ENCODE data around the gene NAALADL2.

The NAALADL2 gene

DNA sequence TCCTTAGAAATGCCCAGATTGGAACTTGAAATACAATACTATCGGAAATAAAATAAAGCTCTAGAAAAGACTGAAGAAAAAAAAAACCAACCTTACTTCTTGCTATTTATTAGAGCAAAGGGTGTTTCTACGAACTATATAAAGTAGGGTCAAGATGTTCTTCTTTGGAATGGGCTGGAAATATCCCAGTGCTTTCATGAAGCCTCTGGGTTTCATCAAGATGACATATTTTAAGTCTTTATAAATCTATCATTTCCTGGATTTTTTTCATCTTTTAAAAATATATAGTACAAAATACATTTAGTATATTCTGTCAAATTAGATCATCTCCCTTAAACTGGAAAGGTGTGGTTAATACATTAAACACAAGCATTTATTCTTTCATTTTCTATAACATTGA lies 978.8 kb downstream of the NAALADL2 start:
- Histone ChIP-seq H3K9me3 (ENCODE audit: low read length) (no peaks in the 10 kb centered on the region), H3K79me2 (ENCODE audit: insufficient read depth, low read length) (no peaks in the 10 kb centered on the region), H3K27ac (ENCODE audit: low read depth, low read length, poor library complexity, severe bottlenecking) (no peak overlapping the region), H3F3A (ENCODE audit: insufficient read depth, low read length) (no peaks in the 10 kb centered on the region), H3K4me1 (ENCODE audit: insufficient read depth, low read length, severe bottlenecking) (no peaks in the 10 kb centered on the region), H4K20me1 (ENCODE audit: insufficient read depth, low read length) (no peaks in the 10 kb centered on the region), H3K27me3 (ENCODE audit: insufficient read depth, low read length) (no peaks in the 10 kb centered on the region), H3K4me2 (ENCODE audit: low read length) (no peak overlapping the region), H3K9me2 (ENCODE audit: low read depth, low read length) (no peaks in the 10 kb centered on the region), H3K9ac (ENCODE audit: low read length) (no peak overlapping the region), H3K36me3 (ENCODE audit: insufficient read depth, low read length) (no peaks in the 10 kb centered on the region), H2AFZ (ENCODE audit: low read length) (no peak overlapping the region), H3K4me3 (ENCODE audit: low read depth, low read length, poor library complexity, severe bottlenecking) (no peak overlapping the region)
- TF ChIP-seq EZH2 (IDR thresholded peaks at IDR 0.05; ENCODE audit: borderline replicate concordance, low read length): no peak
- TF ChIP-seq, protein P1, sequence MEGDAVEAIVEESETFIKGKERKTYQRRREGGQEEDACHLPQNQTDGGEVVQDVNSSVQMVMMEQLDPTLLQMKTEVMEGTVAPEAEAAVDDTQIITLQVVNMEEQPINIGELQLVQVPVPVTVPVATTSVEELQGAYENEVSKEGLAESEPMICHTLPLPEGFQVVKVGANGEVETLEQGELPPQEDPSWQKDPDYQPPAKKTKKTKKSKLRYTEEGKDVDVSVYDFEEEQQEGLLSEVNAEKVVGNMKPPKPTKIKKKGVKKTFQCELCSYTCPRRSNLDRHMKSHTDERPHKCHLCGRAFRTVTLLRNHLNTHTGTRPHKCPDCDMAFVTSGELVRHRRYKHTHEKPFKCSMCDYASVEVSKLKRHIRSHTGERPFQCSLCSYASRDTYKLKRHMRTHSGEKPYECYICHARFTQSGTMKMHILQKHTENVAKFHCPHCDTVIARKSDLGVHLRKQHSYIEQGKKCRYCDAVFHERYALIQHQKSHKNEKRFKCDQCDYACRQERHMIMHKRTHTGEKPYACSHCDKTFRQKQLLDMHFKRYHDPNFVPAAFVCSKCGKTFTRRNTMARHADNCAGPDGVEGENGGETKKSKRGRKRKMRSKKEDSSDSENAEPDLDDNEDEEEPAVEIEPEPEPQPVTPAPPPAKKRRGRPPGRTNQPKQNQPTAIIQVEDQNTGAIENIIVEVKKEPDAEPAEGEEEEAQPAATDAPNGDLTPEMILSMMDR (IDR thresholded peaks at IDR 0.05; ENCODE audit: low read length): no peak

DNA sequence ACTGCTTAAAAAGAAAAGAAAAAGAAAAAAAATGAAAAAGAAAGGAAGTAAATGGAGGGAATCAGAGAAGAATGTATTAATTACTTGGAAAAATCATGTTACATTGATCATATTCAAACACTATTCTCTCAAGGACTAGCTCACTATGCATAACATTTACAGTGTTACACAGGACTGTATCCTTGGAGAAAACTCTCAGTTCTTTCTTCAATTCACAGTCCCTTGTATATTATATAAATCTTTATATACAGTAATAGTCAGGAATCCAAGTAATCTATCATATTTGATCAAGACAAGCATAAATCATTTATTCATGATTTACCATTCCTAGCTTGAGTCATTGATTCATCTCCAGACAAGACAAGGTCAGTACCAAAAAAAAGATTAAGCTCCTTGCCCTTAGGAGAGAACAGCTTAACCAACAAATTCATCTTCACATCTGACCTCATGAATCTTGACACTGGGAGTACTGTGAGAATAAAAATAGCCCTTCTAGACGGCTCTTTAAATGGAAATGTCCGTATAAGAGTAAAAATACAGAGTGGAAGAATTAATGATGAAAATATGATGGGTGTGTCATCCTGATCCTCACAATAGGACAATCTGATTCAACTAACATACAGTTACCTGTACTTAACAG lies 980.4 kb downstream of the NAALADL2 start:
- Histone ChIP-seq H4K20me1 (ENCODE audit: insufficient read depth, low read length) (no peaks in the 10 kb centered on the region), H3K9me2 (ENCODE audit: low read depth, low read length) (no peaks in the 10 kb centered on the region), H2AFZ (ENCODE audit: low read length) (no peak overlapping the region), H3F3A (ENCODE audit: insufficient read depth, low read length) (no peaks in the 10 kb centered on the region), H3K4me1 (ENCODE audit: insufficient read depth, low read length, severe bottlenecking) (no peaks in the 10 kb centered on the region), H3K79me2 (ENCODE audit: insufficient read depth, low read length) (no peaks in the 10 kb centered on the region), H3K27ac (ENCODE audit: low read depth, low read length, poor library complexity, severe bottlenecking) (no peak overlapping the region), H3K27me3 (ENCODE audit: insufficient read depth, low read length) (no peaks in the 10 kb centered on the region), H3K4me3 (ENCODE audit: low read depth, low read length, poor library complexity, severe bottlenecking) (no peak overlapping the region), H3K36me3 (ENCODE audit: insufficient read depth, low read length) (no peaks in the 10 kb centered on the region), H3K9ac (ENCODE audit: low read length) (no peak overlapping the region), H3K9me3 (ENCODE audit: low read length) (no peaks in the 10 kb centered on the region), H3K4me2 (ENCODE audit: low read length) (no peak overlapping the region)
- TF ChIP-seq, protein P1 (IDR thresholded peaks at IDR 0.05; ENCODE audit: low read length): no peak
- no peak for TF ChIP-seq EZH2 (IDR thresholded peaks at IDR 0.05; ENCODE audit: borderline replicate concordance, low read length)

DNA sequence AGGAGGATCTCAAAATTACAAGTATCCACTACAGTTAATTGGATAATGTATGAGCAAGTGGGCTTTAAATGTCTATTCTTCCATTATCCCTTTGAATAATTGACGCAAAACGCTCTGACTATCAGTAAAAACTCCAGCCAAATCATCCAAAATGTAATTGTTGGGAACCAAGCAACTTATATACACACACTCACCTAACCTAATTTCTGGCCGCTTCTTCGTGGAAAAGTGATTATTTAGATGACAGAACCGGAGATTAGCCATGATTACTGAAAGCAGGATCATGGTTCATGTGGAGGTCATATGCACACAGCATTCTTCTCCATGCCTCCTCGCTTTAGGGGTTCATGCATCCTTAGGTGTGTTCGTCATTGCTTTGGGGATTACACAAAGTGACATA lies 992.4 kb downstream of the NAALADL2 start:
- Histone ChIP-seq H4K20me1 (ENCODE audit: insufficient read depth, low read length) (no peaks in the 10 kb centered on the region), H3K27me3 (ENCODE audit: insufficient read depth, low read length) (no peaks in the 10 kb centered on the region), H3K9me3 (ENCODE audit: low read length) (no peaks in the 10 kb centered on the region), H3K4me3 (ENCODE audit: low read depth, low read length, poor library complexity, severe bottlenecking) (no peak overlapping the region), H3K4me1 (ENCODE audit: insufficient read depth, low read length, severe bottlenecking) (no peaks in the 10 kb centered on the region), H3K79me2 (ENCODE audit: insufficient read depth, low read length) (no peaks in the 10 kb centered on the region), H3K9me2 (ENCODE audit: low read depth, low read length) (no peaks in the 10 kb centered on the region), H3K36me3 (ENCODE audit: insufficient read depth, low read length) (no peaks in the 10 kb centered on the region), H3K27ac (ENCODE audit: low read depth, low read length, poor library complexity, severe bottlenecking) (no peak overlapping the region), H3F3A (ENCODE audit: insufficient read depth, low read length) (no peaks in the 10 kb centered on the region), H3K9ac (ENCODE audit: low read length) (no peak overlapping the region), H3K4me2 (ENCODE audit: low read length) (no peak overlapping the region), H2AFZ (ENCODE audit: low read length) (no peak overlapping the region)
- TF ChIP-seq EZH2 (IDR thresholded peaks at IDR 0.05; ENCODE audit: borderline replicate concordance, low read length): no peak
- TF ChIP-seq, protein P1 (IDR thresholded peaks at IDR 0.05; ENCODE audit: low read length): no peak

All from OCI-LY1 (cell line).